ENCODE results near the gene SPATA4.

- no peak for TF ChIP-seq EP300 (IDR thresholded peaks at IDR 0.05; ENCODE audit: borderline replicate concordance in 1 of 2, low read depth in 1 of 2, low read length in 1 of 2)
- TF ChIP-seq YY1 (IDR thresholded peaks at IDR 0.05; ENCODE audit: low read depth) = no peak
- no peak for TF ChIP-seq MXI1 (IDR thresholded peaks at IDR 0.05; ENCODE audit: low read depth, low read length)
- no peak for TF ChIP-seq EZH2phosphoT487 (IDR thresholded peaks at IDR 0.05; ENCODE audit: borderline replicate concordance, low read depth)
- no peak for TF ChIP-seq CTCF (IDR thresholded peaks at IDR 0.05)
- TF ChIP-seq RXRA (IDR thresholded peaks at IDR 0.05; ENCODE audit: borderline replicate concordance, low read depth) = no peak
- no peak for TF ChIP-seq RAD21 (IDR thresholded peaks at IDR 0.05; ENCODE audit: low read length)
- no peak for TF ChIP-seq RCOR1 (IDR thresholded peaks at IDR 0.05; ENCODE audit: low read length)
- TF ChIP-seq GATA2 (CRISPR knock-in tag; IDR thresholded peaks at IDR 0.05) = no peak
- TF ChIP-seq RFX5 (IDR thresholded peaks at IDR 0.05; ENCODE audit: low read length) = no peak
Measured at GRCh38 chr4:176198316-176198903, 3.0 kb upstream of the SPATA4 start.

Data from SK-N-SH (cell line).